ENCODE results near the gene MAGEB3.

- TF ChIP-seq EZH2 (optimal IDR thresholded peaks at IDR 0.05; ENCODE audit: low read depth, low read length) (no peak), CTCF (IDR thresholded peaks at IDR 0.05; ENCODE audit: low read length) (no peak)
Measured at GRCh38 chrX:30246769-30247489, 16.5 kb downstream of the MAGEB3 start, which contains the start of gene MAGEB1.

Data from MM.1S (cell line).